HG02763 (cell line): ENCODE data around the gene LDAH.
A peak's percentile ranks its signal among the peaks of the same experiment; 100 is the strongest.

ENCODE experiments used
- ATAC-seq: cut with Tn5 transposase; IDR thresholded peaks from one replicate; pipeline ENCODE4 v1.9.1; 2021; ENCODE audit warnings: mild to moderate bottlenecking, moderate library complexity; ENCODE audit not compliant: unreplicated experiment

The LDAH gene

GRCh38 chr2:20781656-20782265, 41.1 kb downstream of the LDAH start:
- peak; percentile 60 for ATAC-seq

- ATAC-seq: no peak
These were observed 51.6 kb downstream of the LDAH start for GRCh38 chr2:20771299-20771698.

- no peak for ATAC-seq
These were observed 55.9 kb downstream of the LDAH start for GRCh38 chr2:20766798-20767644.

GRCh38 chr2:20766213-20766612, 56.7 kb downstream of the LDAH start:
- no peak for ATAC-seq

GRCh38 chr2:20762945-20763683, 59.8 kb downstream of the LDAH start:
- no peak for ATAC-seq

GRCh38 chr2:20759487-20759886, 63.4 kb downstream of the LDAH start:
- no peak for ATAC-seq

- ATAC-seq: peak; percentile 81
These were observed 63.9 kb downstream of the LDAH start for GRCh38 chr2:20758997-20759396.

GRCh38 chr2:20757405-20758090, 65.4 kb downstream of the LDAH start:
- no peak for ATAC-seq

GRCh38 chr2:20755132-20755800, 67.6 kb downstream of the LDAH start:
- no peak for ATAC-seq

- ATAC-seq: no peak
These were observed 70.6 kb downstream of the LDAH start for GRCh38 chr2:20752293-20752692.

GRCh38 chr2:20747317-20747716, 75.6 kb downstream of the LDAH start:
- ATAC-seq: no peak

GRCh38 chr2:20745924-20746555, 76.9 kb downstream of the LDAH start:
- ATAC-seq: no peak

GRCh38 chr2:20744366-20745335, 78.2 kb downstream of the LDAH start:
- ATAC-seq: peak; percentile 90

- ATAC-seq: no peak
These were observed 84.1 kb downstream of the LDAH start for GRCh38 chr2:20738772-20739171.

GRCh38 chr2:20737505-20737904, 85.4 kb downstream of the LDAH start:
- ATAC-seq: peak; percentile 95

- no peak for ATAC-seq
These were observed 94.7 kb downstream of the LDAH start for GRCh38 chr2:20728114-20728758.

GRCh38 chr2:20726913-20727312, 96.0 kb downstream of the LDAH start:
- no peak for ATAC-seq

GRCh38 chr2:20725782-20726181, 97.1 kb downstream of the LDAH start:
- ATAC-seq: no peak
